MCF 10A (cell line): ENCODE measurements around the gene TPT1. TPM values are rescaled to one million over a fixed set of nuclear protein-coding genes. Genes with fewer than 3 reads are reported as not detected.

Source experiments
- BruUV-seq: library from RNA; stranded (reverse); fragments of 400-500 nt; replicated peaks from 2 replicates; lab custom pipeline; 2021; lab: Mats Ljungman, UMichigan
- CTCF ChIA-PET: fragments of 300-600 bp; sonication (Branson Sonifier 250); formaldehyde crosslinking; extraction: SDS; loops from one replicate; lab custom pipeline; 2021; ENCODE audit warnings: antibody characterized with exemption, inconsistent platforms; lab: Yijun Ruan, JAX
- POLR2A ChIA-PET: fragments of 300-600, 350-650 bp; sonication (Branson Sonifier 250); formaldehyde crosslinking; extraction: SDS; loops from one replicate; lab custom pipeline; 2020; ENCODE audit warnings: antibody characterized with exemption, inconsistent platforms; lab: Yijun Ruan, JAX
- DNase-seq: peaks from one replicate; pipeline ENCODE4 v3.0.0-alpha.2; 2018; ENCODE audit not compliant: unreplicated experiment
- H3K27ac Mint-ChIP-seq: one replicate; pipeline ENCODE4 v1.8.0; 2022; ENCODE audit warnings: mild to moderate bottlenecking, low read depth, mixed read lengths; ENCODE audit not compliant: unreplicated experiment
- H3K27me3 Mint-ChIP-seq: one replicate; pipeline ENCODE4 v1.8.0; 2022; ENCODE audit warnings: mixed read lengths; ENCODE audit not compliant: insufficient read depth, unreplicated experiment
- H3K36me3 Mint-ChIP-seq: one replicate; pipeline ENCODE4 v1.8.0; 2022; ENCODE audit warnings: mild to moderate bottlenecking, moderate library complexity, mixed read lengths; ENCODE audit not compliant: insufficient read depth, unreplicated experiment
- H3K4me1 Mint-ChIP-seq: one replicate; pipeline ENCODE4 v1.8.0; 2022; ENCODE audit warnings: mixed read lengths; ENCODE audit not compliant: insufficient read depth, unreplicated experiment
- H3K4me3 Mint-ChIP-seq: one replicate; pipeline ENCODE4 v1.8.0; 2022; ENCODE audit warnings: mild to moderate bottlenecking, moderate library complexity, mixed read lengths; ENCODE audit not compliant: unreplicated experiment
- H3K9me3 Mint-ChIP-seq: one replicate; pipeline ENCODE4 v1.8.0; 2022; ENCODE audit warnings: mixed read lengths; ENCODE audit not compliant: unreplicated experiment
- intact Hi-C: fragments of 100-400 bp; cut with micrococcal nuclease; formaldehyde crosslinking; loops from 2 replicates; pipeline ENCODE4 v1.14.1; 2022
- total RNA-seq: library from RNA; stranded (reverse); gene quantifications from 2 replicates; pipeline ENCODE4 v1.2.3, GENCODE V29; 2022
- TF ChIP-seq, protein P1 (sequence below): fragments of 200-600 bp; IDR thresholded peaks from one replicate; pipeline ENCODE4 v1.8.0; 2022; ENCODE audit warnings: antibody characterized with exemption, mild to moderate bottlenecking; ENCODE audit not compliant: unreplicated experiment

Gene TPT1
- total RNA-seq, 1 experiment from 2014 or later = 4,896 TPM

GRCh38 chr13:45369116-45369515 is 28.1 kb upstream of the TPT1 start:
- ChIA-PET CTCF (interaction anchor here (0.6 to 7.9 kb wide), 9 partner anchors 18 to 1376 kb away, joined by 3 to 74 read pairs (median 3); partner anchors contain the start of gene TPT1), POLR2A (interaction anchor here (1.2 to 3.6 kb wide), 4 partner anchors 25 to 96 kb away, joined by 3 to 15 read pairs (median 6); partner anchors contain the start of genes COG3 and TPT1)
- H3K9me3 Mint-ChIP-seq = no peaks in the 10 kb centered on the region
- TF ChIP-seq, protein P1, sequence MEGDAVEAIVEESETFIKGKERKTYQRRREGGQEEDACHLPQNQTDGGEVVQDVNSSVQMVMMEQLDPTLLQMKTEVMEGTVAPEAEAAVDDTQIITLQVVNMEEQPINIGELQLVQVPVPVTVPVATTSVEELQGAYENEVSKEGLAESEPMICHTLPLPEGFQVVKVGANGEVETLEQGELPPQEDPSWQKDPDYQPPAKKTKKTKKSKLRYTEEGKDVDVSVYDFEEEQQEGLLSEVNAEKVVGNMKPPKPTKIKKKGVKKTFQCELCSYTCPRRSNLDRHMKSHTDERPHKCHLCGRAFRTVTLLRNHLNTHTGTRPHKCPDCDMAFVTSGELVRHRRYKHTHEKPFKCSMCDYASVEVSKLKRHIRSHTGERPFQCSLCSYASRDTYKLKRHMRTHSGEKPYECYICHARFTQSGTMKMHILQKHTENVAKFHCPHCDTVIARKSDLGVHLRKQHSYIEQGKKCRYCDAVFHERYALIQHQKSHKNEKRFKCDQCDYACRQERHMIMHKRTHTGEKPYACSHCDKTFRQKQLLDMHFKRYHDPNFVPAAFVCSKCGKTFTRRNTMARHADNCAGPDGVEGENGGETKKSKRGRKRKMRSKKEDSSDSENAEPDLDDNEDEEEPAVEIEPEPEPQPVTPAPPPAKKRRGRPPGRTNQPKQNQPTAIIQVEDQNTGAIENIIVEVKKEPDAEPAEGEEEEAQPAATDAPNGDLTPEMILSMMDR = no peak
- no TSS peak for BruUV-seq
- peaks cover 8% of the 10 kb centered on the region for H3K36me3 Mint-ChIP-seq
- H3K4me3 Mint-ChIP-seq = no peak overlapping the region
- H3K27me3 Mint-ChIP-seq = no peaks in the 10 kb centered on the region
- H3K27ac Mint-ChIP-seq = peak overlapping the region; percentile 95
- H3K4me1 Mint-ChIP-seq = peaks cover 25% of the 10 kb centered on the region
- intact Hi-C loops = no loop called here
- no peak for DNase-seq

DNA sequence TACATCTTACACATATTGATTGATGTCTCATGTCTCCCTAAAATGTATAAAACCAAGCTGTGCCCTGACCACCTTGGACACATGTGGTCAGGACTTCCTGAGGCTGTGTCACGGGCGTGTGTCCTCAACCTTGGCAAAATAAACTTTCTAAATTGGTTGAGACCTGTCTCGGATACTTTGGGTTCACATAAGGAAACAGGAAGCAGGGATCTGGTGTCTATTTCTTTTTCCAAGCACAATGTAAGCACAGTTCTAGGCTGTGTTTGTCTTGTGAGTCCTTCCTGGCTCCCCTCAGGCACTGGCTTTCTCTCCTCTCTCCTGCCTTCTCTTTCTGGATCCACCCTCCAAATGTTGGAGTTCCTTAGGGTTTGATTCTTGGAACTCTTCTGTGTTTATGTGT is 27.6 kb upstream of the TPT1 start:
- H3K4me3 Mint-ChIP-seq = no peak overlapping the region
- no TSS peak for BruUV-seq
- no peaks in the 10 kb centered on the region for H3K27me3 Mint-ChIP-seq
- intact Hi-C loops = no loop called here
- H3K27ac Mint-ChIP-seq = peak overlapping the region; percentile 95
- CTCF ChIA-PET = interaction anchor here (0.6 to 7.9 kb wide), 3 partner anchors 24 to 179 kb away, joined by 3 to 74 read pairs (median 3); partner anchors contain the start of gene TPT1
- TF ChIP-seq, protein P1 = no peak
- H3K9me3 Mint-ChIP-seq = no peaks in the 10 kb centered on the region
- POLR2A ChIA-PET = interaction anchor here (1.9 to 2.4 kb wide), 2 partner anchors 27 to 46 kb away, joined by 6 to 20 read pairs; no protein-coding TSS in a partner anchor
- peaks cover 28% of the 10 kb centered on the region for H3K4me1 Mint-ChIP-seq
- H3K36me3 Mint-ChIP-seq = peaks cover 8% of the 10 kb centered on the region
- DNase-seq = no peak

DNA sequence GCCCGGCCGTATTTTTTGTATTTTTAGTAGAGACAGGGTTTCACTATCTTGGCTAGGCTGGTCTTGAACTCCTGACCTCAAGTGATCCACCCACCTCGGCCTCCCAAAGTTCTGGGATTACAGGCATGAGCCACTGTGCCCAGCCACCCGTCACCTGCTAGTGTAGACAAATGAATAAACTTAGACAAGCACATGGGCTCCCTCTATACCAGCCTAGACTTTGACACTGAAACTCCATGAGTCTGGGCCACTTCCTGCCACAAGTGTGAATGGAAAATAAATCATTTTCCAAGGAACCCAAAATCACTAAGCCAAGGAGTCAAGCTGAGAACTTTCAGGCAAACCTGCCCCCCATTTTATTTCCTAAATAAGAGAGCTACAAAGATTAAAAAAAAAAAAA is 27.0 kb upstream of the TPT1 start:
- CTCF ChIA-PET = interaction anchor here (0.5 to 7.9 kb wide), 6 partner anchors 25 to 162 kb away, joined by 3 to 74 read pairs (median 3); partner anchors contain the start of gene TPT1
- Mint-ChIP-seq H3K36me3 (peaks cover 8% of the 10 kb centered on the region), H3K27ac (peak overlapping the region; percentile 95), H3K9me3 (no peaks in the 10 kb centered on the region), H3K4me1 (peaks cover 31% of the 10 kb centered on the region), H3K4me3 (no peak overlapping the region), H3K27me3 (no peaks in the 10 kb centered on the region)
- DNase-seq = no peak
- intact Hi-C loops = no loop called here
- POLR2A ChIA-PET = interaction anchor here (1.2 to 2.4 kb wide), 7 partner anchors 16 to 97 kb away, joined by 3 to 20 read pairs (median 7); partner anchors contain the start of gene COG3
- BruUV-seq = no TSS peak
- TF ChIP-seq, protein P1 = no peak

- ChIA-PET POLR2A (interaction anchor here (0.6 to 2.4 kb wide), 12 partner anchors 16 to 354 kb away, joined by 3 to 20 read pairs (median 4); partner anchors contain the start of gene COG3), CTCF (interaction anchor here (0.5 to 7.9 kb wide), 5 partner anchors 25 to 162 kb away, joined by 3 to 74 read pairs (median 3); no protein-coding TSS in a partner anchor)
- DNase-seq = peak; percentile 98
- BruUV-seq = no TSS peak
- Mint-ChIP-seq H3K4me1 (peaks cover 35% of the 10 kb centered on the region), H3K27ac (peak overlapping the region; percentile 95), H3K9me3 (no peaks in the 10 kb centered on the region), H3K36me3 (peaks cover 8% of the 10 kb centered on the region), H3K4me3 (peak overlapping the region; percentile 12), H3K27me3 (no peaks in the 10 kb centered on the region)
- intact Hi-C loops = loop anchor here (1.0 kb wide), 1 partner anchor 26 kb away; the partner anchor contains the start of gene TPT1
- TF ChIP-seq, protein P1 = no peak
Observed at GRCh38 chr13:45367358-45367757, 26.4 kb upstream of the TPT1 start.
